ENCODE data around the gene IZUMO2.
"Not testable (repeated sequence)": the region's sequence is repeated elsewhere in the genome, so short reads cannot be mapped to it uniquely, and the experiment has no call there.

IZUMO2 gene

GRCh38 chr19:50187937-50188336 lies 24.9 kb upstream of the IZUMO2 start:
- DNase-seq (ENCODE audit: low read depth in 1 of 2, low spot score in 1 of 2), result no peak

- no peak for DNase-seq (ENCODE audit: low read depth in 1 of 2, low spot score in 1 of 2)
Observed at GRCh38 chr19:50184196-50184595, 21.1 kb upstream of the IZUMO2 start.

GRCh38 chr19:50181121-50181520 lies 18.0 kb upstream of the IZUMO2 start:
- DNase-seq (ENCODE audit: low read depth in 1 of 2, low spot score in 1 of 2), result no peak

GRCh38 chr19:50178859-50179537 lies 15.9 kb upstream of the IZUMO2 start:
- no peak for DNase-seq (ENCODE audit: low read depth in 1 of 2, low spot score in 1 of 2)

- no peak for DNase-seq (ENCODE audit: low read depth in 1 of 2, low spot score in 1 of 2)
Observed at GRCh38 chr19:50178320-50178719, 15.2 kb upstream of the IZUMO2 start.

- DNase-seq (ENCODE audit: low read depth in 1 of 2, low spot score in 1 of 2), result no peak
Observed at GRCh38 chr19:50176775-50177174, 13.7 kb upstream of the IZUMO2 start.

- no peak for DNase-seq (ENCODE audit: low read depth in 1 of 2, low spot score in 1 of 2)
Observed at GRCh38 chr19:50175924-50176323, 12.8 kb upstream of the IZUMO2 start.

- no peak for DNase-seq (ENCODE audit: low read depth in 1 of 2, low spot score in 1 of 2)
Observed at GRCh38 chr19:50174100-50174793, 11.2 kb upstream of the IZUMO2 start.

GRCh38 chr19:50173127-50173526 lies 10.0 kb upstream of the IZUMO2 start:
- no peak for DNase-seq (ENCODE audit: low read depth in 1 of 2, low spot score in 1 of 2)

GRCh38 chr19:50172726-50173125 lies 9.6 kb upstream of the IZUMO2 start:
- DNase-seq (ENCODE audit: low read depth in 1 of 2, low spot score in 1 of 2), result no peak

GRCh38 chr19:50171752-50172151 lies 8.7 kb upstream of the IZUMO2 start:
- no peak for DNase-seq (ENCODE audit: low read depth in 1 of 2, low spot score in 1 of 2)

- DNase-seq (ENCODE audit: low read depth in 1 of 2, low spot score in 1 of 2), result no peak
Observed at GRCh38 chr19:50167314-50167721, 4.2 kb upstream of the IZUMO2 start.

- DNase-seq (ENCODE audit: low read depth in 1 of 2, low spot score in 1 of 2), result no peak
Observed at GRCh38 chr19:50159078-50159477, 4.0 kb downstream of the IZUMO2 start.

- DNase-seq (ENCODE audit: low read depth in 1 of 2, low spot score in 1 of 2), result no peak
Observed at GRCh38 chr19:50158577-50158976, 4.5 kb downstream of the IZUMO2 start.

GRCh38 chr19:50155520-50156109 lies 7.5 kb downstream of the IZUMO2 start:
- no peak for DNase-seq (ENCODE audit: low read depth in 1 of 2, low spot score in 1 of 2)

GRCh38 chr19:50154529-50154928 lies 8.6 kb downstream of the IZUMO2 start:
- no peak for DNase-seq (ENCODE audit: low read depth in 1 of 2, low spot score in 1 of 2)

- no peak for DNase-seq (ENCODE audit: low read depth in 1 of 2, low spot score in 1 of 2)
Observed at GRCh38 chr19:50152578-50152977, 10.5 kb downstream of the IZUMO2 start.

- DNase-seq (ENCODE audit: low read depth in 1 of 2, low spot score in 1 of 2), result no peak
Observed at GRCh38 chr19:50148528-50148927, 14.6 kb downstream of the IZUMO2 start.

GRCh38 chr19:50147462-50148423 lies 15.3 kb downstream of the IZUMO2 start:
- DNase-seq (ENCODE audit: low read depth in 1 of 2, low spot score in 1 of 2), result peak; percentile 53 to 66

GRCh38 chr19:50141921-50142320 lies 21.2 kb downstream of the IZUMO2 start:
- DNase-seq (ENCODE audit: low read depth in 1 of 2, low spot score in 1 of 2), result not testable (repeated sequence)

GRCh38 chr19:50140118-50140845 lies 22.8 kb downstream of the IZUMO2 start:
- not testable (repeated sequence) for DNase-seq (ENCODE audit: low read depth in 1 of 2, low spot score in 1 of 2)

Data from activated CD4-positive, alpha-beta T cell treated with anti-CD3 and anti-CD28 coated beads, Interleukin-2, amount 50 U/mL, for 24 hours (primary cell).